Subcutaneous abdominal adipose tissue (tissue), 5 donors: Measurements from ENCODE around the gene RHBDL3.

Experiments used
- H3K27ac ChIP-seq: one replicate; pipeline ENCODE4 v1.7.0; 2013; ENCODE audit warnings: low read depth, mild to moderate bottlenecking, inconsistent platforms, low read length, moderate library complexity
- H3K27me3 ChIP-seq, 5 donors: one replicate each; pipeline ENCODE4 v1.7.0; 2013; ENCODE audit warnings: low read length in 5 of 5, inconsistent platforms in 1 of 5; ENCODE audit not compliant: control insufficient read depth in 5 of 5, insufficient read depth in 4 of 5
- H3K36me3 ChIP-seq, 5 donors: one replicate each; pipeline ENCODE4 v1.7.0; 2013; ENCODE audit warnings: low read length in 5 of 5; ENCODE audit not compliant: control insufficient read depth in 5 of 5, insufficient read depth in 5 of 5
- H3K4me1 ChIP-seq, 5 donors: one replicate each; pipeline ENCODE4 v1.7.0; 2013; ENCODE audit warnings: low read length in 5 of 5, mild to moderate bottlenecking in 3 of 5, moderate library complexity in 1 of 5; ENCODE audit not compliant: control insufficient read depth in 5 of 5, insufficient read depth in 5 of 5
- H3K4me3 ChIP-seq, 5 donors: one replicate each; pipeline ENCODE4 v1.7.0; 2013; ENCODE audit warnings: low read length in 5 of 5, low read depth in 1 of 5
- H3K9ac ChIP-seq, 5 donors: one replicate each; pipeline ENCODE4 v1.7.0; 2013; ENCODE audit warnings: low read length in 5 of 5, mild to moderate bottlenecking in 4 of 5, moderate library complexity in 3 of 5
- H3K9me3 ChIP-seq, 5 donors: one replicate each; pipeline ENCODE4 v1.7.0; 2013; ENCODE audit warnings: low read length in 5 of 5; ENCODE audit not compliant: control insufficient read depth in 5 of 5
- donor health status: healthy.
- donor health status: healthy.
- donor health status: healthy.
- donor health status: healthy.
- donor health status: healthy.

RHBDL3 gene

GRCh38 chr17:32286518-32286900 is 20.9 kb downstream of the RHBDL3 start:
- Histone ChIP-seq H3K4me1 (peaks cover 0 to 16% (median 5%) of the 10 kb centered on the region in 5 donors), H3K4me3 (no peak overlapping the region), H3K9ac (no peak overlapping the region)

DNA sequence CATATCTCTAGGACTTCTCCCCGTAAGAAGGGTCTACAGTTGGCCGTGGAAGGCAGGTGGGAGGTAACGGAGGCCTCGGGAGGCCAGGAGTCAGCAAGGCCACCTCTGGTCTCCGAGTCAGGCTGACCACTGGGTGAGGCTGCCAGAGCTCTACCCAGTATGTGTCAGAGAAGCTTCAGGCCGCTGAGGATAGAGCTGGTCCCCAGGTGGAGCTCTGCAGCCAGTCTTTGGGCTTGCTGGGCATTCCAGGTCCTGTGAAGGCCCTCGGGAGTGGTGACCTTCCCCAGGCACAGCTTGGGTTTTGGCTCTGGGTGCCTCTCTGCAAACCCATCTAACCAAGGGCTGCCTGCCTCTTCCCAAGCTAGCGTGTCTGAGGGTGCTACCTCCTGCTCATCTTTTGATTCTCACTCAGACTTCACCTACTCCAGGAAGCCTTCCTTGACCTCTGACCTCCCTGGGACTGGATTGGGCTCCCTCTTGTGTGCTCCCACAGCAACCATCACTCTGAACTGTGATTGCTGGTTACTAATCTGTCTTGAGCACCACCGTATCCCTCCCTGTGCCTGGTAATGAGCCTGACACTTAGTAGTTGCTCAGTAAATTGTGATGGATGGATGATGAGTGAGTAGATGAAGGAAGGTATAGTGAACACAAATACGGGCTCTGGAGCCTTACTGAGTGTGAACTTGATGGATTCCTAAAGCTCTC is 22.3 kb downstream of the RHBDL3 start:
- peaks cover 0 to 12% (median 3%) of the 10 kb centered on the region in 5 donors for H3K27me3 ChIP-seq
- H3K36me3 ChIP-seq = no peaks in the 10 kb centered on the region
- no peak overlapping the region for H3K27ac ChIP-seq
- no peaks in the 10 kb centered on the region for H3K9me3 ChIP-seq
- H3K9ac ChIP-seq = no peak overlapping the region
- H3K4me1 ChIP-seq = peaks cover 0 to 16% (median 5%) of the 10 kb centered on the region in 5 donors
- H3K4me3 ChIP-seq = no peak overlapping the region

More at GRCh38 chr17:32286518-32286900, 20.9 kb downstream of the RHBDL3 start:
- H3K9me3 ChIP-seq = no peaks in the 10 kb centered on the region
- no peaks in the 10 kb centered on the region for H3K36me3 ChIP-seq
- no peak overlapping the region for H3K27ac ChIP-seq
- H3K27me3 ChIP-seq = peaks cover 0 to 12% (median 3%) of the 10 kb centered on the region in 5 donors

DNA sequence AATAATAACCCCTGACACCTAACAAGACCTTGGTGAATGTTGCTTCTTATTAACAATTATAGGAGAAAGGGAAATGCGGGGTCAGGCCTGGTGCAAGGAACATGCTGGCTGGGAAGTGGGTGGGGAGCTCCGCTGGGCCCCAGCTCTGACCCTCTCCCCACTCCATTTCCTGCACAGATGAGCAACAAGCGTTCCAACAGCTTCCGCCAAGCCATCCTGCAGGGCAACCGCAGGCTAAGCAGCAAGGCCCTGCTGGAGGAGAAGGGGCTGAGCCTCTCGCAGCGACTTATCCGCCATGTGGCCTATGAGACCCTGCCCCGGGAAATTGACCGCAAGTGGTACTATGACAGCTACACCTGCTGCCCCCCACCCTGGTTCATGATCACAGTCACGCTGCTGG is 23.0 kb downstream of the RHBDL3 start:
- Histone ChIP-seq H3K27me3 (peaks cover 0 to 12% (median 3%) of the 10 kb centered on the region in 5 donors), H3K9ac (no peak overlapping the region), H3K27ac (no peak overlapping the region), H3K4me1 (peaks cover 0 to 15% (median 5%) of the 10 kb centered on the region in 5 donors), H3K4me3 (peak overlapping the region in 1 of 5 donors; percentile 4), H3K36me3 (no peaks in the 10 kb centered on the region), H3K9me3 (no peaks in the 10 kb centered on the region)

DNA sequence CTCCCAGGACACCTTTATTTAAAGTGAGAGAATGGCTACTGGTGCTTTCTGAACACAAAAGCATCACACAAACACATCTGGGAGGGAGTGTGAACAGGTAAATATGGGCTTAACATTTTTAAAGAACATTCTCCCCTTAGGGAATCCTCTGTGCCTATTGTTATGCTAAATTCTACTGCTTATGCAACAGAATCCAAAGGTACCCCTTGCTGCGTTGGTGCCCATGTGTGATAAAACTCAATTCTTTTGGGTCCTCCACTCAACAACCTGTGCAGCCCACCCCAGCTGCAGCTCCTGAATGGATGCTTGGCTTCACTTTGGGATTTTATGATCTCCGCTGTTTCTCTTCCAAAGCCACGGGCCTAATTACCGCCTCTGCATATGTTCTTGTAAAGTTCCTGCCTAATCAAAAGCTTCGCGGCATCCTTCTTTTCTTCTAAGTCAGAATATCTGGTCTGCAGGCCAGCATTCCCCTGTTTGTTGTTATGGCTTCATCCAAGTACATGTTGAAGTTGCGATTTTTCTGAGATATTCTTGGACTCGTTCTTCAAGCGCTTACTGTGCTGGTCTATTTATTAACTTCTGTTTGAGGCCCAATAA is 23.9 kb downstream of the RHBDL3 start:
- Histone ChIP-seq H3K4me1 (peaks cover 0 to 10% (median 5%) of the 10 kb centered on the region in 5 donors), H3K9me3 (no peaks in the 10 kb centered on the region), H3K27ac (no peak overlapping the region), H3K9ac (no peak overlapping the region), H3K4me3 (no peak overlapping the region), H3K36me3 (no peaks in the 10 kb centered on the region), H3K27me3 (peaks cover 0 to 3% (median 0%) of the 10 kb centered on the region in 5 donors)

- Histone ChIP-seq H3K4me3 (no peak overlapping the region), H3K27ac (no peak overlapping the region), H3K9me3 (no peaks in the 10 kb centered on the region), H3K36me3 (no peaks in the 10 kb centered on the region), H3K9ac (no peak overlapping the region), H3K4me1 (peaks cover 0 to 10% (median 5%) of the 10 kb centered on the region in 5 donors), H3K27me3 (peaks cover 0 to 3% (median 0%) of the 10 kb centered on the region in 5 donors)
These were observed 26.5 kb downstream of the RHBDL3 start for GRCh38 chr17:32292094-32292493.

GRCh38 chr17:32297424-32297823 is 31.8 kb downstream of the RHBDL3 start:
- Histone ChIP-seq H3K36me3 (no peaks in the 10 kb centered on the region), H3K27ac (no peak overlapping the region), H3K27me3 (no peaks in the 10 kb centered on the region), H3K4me3 (no peak overlapping the region), H3K4me1 (peaks cover 0 to 11% (median 8%) of the 10 kb centered on the region in 5 donors), H3K9ac (no peak overlapping the region), H3K9me3 (no peaks in the 10 kb centered on the region)

DNA sequence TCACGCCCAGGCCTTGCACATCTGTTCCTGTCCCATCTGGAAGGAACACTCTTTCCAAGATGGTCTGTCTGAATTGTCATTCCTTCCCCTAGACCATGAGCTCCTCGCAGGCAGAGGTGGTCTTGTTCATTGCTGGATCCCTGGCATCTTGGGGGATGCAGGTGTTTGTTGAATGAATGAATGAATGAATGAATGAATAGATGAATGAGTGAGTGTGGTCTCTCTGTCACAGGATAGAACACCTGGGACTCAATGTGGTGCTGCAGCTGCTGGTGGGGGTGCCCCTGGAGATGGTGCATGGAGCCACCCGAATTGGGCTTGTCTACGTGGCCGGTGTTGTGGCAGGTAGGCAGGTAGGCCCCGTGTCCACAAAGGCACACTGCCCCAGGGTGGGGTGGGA is 32.2 kb downstream of the RHBDL3 start:
- no peaks in the 10 kb centered on the region for H3K9me3 ChIP-seq
- H3K27ac ChIP-seq = no peak overlapping the region
- no peak overlapping the region for H3K9ac ChIP-seq
- no peaks in the 10 kb centered on the region for H3K36me3 ChIP-seq
- no peak overlapping the region for H3K4me3 ChIP-seq
- peaks cover 2 to 16% (median 12%) of the 10 kb centered on the region in 5 donors for H3K4me1 ChIP-seq
- no peaks in the 10 kb centered on the region for H3K27me3 ChIP-seq

DNA sequence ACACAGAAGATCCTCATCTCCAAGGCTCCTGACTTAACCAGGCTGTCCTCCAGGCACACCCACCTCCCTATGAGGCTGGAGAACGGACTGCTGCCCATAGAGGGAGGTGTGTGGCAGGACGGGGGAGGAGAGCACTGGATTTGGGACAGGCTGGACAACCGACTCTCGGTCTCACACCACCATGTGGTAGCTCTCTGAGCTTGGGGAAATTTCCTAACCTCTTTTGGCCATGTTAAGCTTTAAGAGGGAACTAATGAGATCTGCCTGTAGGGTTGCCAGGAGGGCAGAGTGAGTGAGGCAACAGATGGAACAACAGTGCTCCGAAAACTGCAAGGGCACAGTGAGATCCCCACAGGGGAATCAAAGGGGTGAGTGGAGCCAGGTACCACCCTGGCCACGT is 32.7 kb downstream of the RHBDL3 start:
- H3K4me1 ChIP-seq = peaks cover 2 to 20% (median 16%) of the 10 kb centered on the region in 5 donors
- no peak overlapping the region for H3K9ac ChIP-seq
- no peaks in the 10 kb centered on the region for H3K36me3 ChIP-seq
- no peak overlapping the region for H3K27ac ChIP-seq
- H3K9me3 ChIP-seq = no peaks in the 10 kb centered on the region
- H3K27me3 ChIP-seq = no peaks in the 10 kb centered on the region
- peak overlapping the region in 1 of 5 donors; percentile 23 for H3K4me3 ChIP-seq

GRCh38 chr17:32298721-32299579 is 33.3 kb downstream of the RHBDL3 start:
- Histone ChIP-seq H3K4me1 (peaks cover 2 to 25% (median 19%) of the 10 kb centered on the region in 5 donors), H3K9ac (no peak overlapping the region), H3K36me3 (no peaks in the 10 kb centered on the region), H3K4me3 (peak overlapping the region in 1 of 5 donors; percentile 23), H3K9me3 (no peaks in the 10 kb centered on the region), H3K27me3 (no peaks in the 10 kb centered on the region), H3K27ac (no peak overlapping the region)
